ENCODE data around the gene EID2B.

DNA sequence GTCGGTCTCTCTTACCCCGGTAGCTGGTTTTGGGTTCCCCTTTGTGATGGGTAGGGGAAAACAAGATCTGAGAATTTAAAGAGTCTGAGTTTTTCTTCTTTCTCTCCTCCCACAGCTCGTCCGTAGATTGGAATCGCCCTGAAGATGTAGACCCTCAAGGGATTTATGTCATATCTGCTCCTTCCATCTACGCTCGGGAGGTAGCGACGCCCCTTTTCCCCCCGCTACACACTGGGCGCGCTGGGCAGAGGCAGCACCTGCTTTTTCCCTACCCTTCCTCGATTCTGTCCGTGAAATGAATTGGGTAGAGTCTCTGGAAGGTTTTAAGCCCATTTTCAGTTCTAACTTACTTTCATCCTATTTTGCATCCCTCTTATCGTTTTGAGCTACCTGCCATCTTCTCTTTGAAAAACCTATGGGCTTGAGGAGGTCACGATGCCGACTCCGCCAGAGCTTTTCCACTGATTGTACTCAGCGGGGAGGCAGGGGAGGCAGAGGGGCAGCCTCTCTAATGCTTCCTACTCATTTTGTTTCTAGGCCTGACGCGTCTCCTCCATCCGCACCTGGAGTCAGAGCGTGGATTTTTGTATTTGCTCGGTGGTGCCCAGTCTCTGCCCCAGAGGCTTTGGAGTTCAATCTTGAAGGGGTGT lies 24.8 kb downstream of the EID2B start:
- TF ChIP-seq ARNTL (CRISPR knock-in tag; IDR thresholded peaks at IDR 0.05; ENCODE audit: borderline replicate concordance, low read depth) (no peak), ZC3H10 (CRISPR knock-in tag; IDR thresholded peaks at IDR 0.05) (no peak), ZNF8 (CRISPR knock-in tag; IDR thresholded peaks at IDR 0.05) (no peak), ZNF565 (CRISPR knock-in tag; conservative IDR thresholded peaks at IDR 0.05; ENCODE audit: low read depth) (no peak), POU6F1 (CRISPR knock-in tag; IDR thresholded peaks at IDR 0.05; ENCODE audit: borderline replicate concordance, low read depth) (no peak), PPARA (CRISPR knock-in tag; IDR thresholded peaks at IDR 0.05; ENCODE audit: borderline replicate concordance) (no peak), PATZ1 (CRISPR knock-in tag; IDR thresholded peaks at IDR 0.05; ENCODE audit: borderline replicate concordance) (no peak), OSR1 (CRISPR knock-in tag; IDR thresholded peaks at IDR 0.05) (no peak), CREB5 (CRISPR knock-in tag; IDR thresholded peaks at IDR 0.05; ENCODE audit: low read depth) (no peak), SNAI2 (CRISPR knock-in tag; IDR thresholded peaks at IDR 0.05) (no peak), ESRRG (CRISPR knock-in tag; IDR thresholded peaks at IDR 0.05) (no peak), GLIS3 (CRISPR knock-in tag; IDR thresholded peaks at IDR 0.05) (no peak), ZFP3 (CRISPR knock-in tag; IDR thresholded peaks at IDR 0.05) (no peak)
- TF ChIP-seq, protein P1, sequence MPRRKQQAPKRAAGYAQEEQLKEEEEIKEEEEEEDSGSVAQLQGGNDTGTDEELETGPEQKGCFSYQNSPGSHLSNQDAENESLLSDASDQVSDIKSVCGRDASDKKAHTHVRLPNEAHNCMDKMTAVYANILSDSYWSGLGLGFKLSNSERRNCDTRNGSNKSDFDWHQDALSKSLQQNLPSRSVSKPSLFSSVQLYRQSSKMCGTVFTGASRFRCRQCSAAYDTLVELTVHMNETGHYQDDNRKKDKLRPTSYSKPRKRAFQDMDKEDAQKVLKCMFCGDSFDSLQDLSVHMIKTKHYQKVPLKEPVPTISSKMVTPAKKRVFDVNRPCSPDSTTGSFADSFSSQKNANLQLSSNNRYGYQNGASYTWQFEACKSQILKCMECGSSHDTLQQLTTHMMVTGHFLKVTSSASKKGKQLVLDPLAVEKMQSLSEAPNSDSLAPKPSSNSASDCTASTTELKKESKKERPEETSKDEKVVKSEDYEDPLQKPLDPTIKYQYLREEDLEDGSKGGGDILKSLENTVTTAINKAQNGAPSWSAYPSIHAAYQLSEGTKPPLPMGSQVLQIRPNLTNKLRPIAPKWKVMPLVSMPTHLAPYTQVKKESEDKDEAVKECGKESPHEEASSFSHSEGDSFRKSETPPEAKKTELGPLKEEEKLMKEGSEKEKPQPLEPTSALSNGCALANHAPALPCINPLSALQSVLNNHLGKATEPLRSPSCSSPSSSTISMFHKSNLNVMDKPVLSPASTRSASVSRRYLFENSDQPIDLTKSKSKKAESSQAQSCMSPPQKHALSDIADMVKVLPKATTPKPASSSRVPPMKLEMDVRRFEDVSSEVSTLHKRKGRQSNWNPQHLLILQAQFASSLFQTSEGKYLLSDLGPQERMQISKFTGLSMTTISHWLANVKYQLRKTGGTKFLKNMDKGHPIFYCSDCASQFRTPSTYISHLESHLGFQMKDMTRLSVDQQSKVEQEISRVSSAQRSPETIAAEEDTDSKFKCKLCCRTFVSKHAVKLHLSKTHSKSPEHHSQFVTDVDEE (CRISPR knock-in tag; IDR thresholded peaks at IDR 0.05): no peak
